ENCODE data around the gene SLC25A52. TPM values are rescaled to one million over a fixed set of nuclear protein-coding genes. Genes with fewer than 3 reads are reported as not detected.
"Not testable (repeated sequence)": the region's sequence is repeated elsewhere in the genome, so short reads cannot be mapped to it uniquely, and the experiment has no call there.

Gene SLC25A52
- total RNA-seq, 2 experiments from 2014 or later = not detected

GRCh38 chr18:31738460-31739407, 21.9 kb downstream of the SLC25A52 start:
- Mint-ChIP-seq H3K27me3 (ENCODE audit: low read depth) (no peaks in the 10 kb centered on the region), H3K4me3 (no peak overlapping the region), H3K36me3 (ENCODE audit: low read depth) (no peaks in the 10 kb centered on the region), H3K4me1 (ENCODE audit: low read depth) (no peaks in the 10 kb centered on the region), H3K9me3 (ENCODE audit: insufficient read depth) (no peaks in the 10 kb centered on the region), H3K27ac (no peak overlapping the region)
- POLR2A ChIA-PET = no interaction called here
- CTCF ChIA-PET = interaction anchor here (1.3 kb wide), 1 partner anchor 13 kb away, joined by 3 read pairs; no protein-coding TSS in a partner anchor
- no peak for DNase-seq
- ATAC-seq = no peak

GRCh38 chr18:31736630-31737029, 24.1 kb downstream of the SLC25A52 start:
- ChIA-PET CTCF (no interaction called here), POLR2A (no interaction called here)
- Mint-ChIP-seq H3K4me1 (ENCODE audit: low read depth) (no peaks in the 10 kb centered on the region), H3K36me3 (ENCODE audit: low read depth) (no peaks in the 10 kb centered on the region), H3K9me3 (ENCODE audit: insufficient read depth) (no peaks in the 10 kb centered on the region), H3K27me3 (ENCODE audit: low read depth) (no peaks in the 10 kb centered on the region), H3K27ac (no peak overlapping the region), H3K4me3 (no peak overlapping the region)
- DNase-seq (no peak), ATAC-seq (no peak)

- Mint-ChIP-seq H3K4me1 (ENCODE audit: low read depth) (no peaks in the 10 kb centered on the region), H3K9me3 (ENCODE audit: insufficient read depth) (no peaks in the 10 kb centered on the region), H3K36me3 (ENCODE audit: low read depth) (no peaks in the 10 kb centered on the region), H3K4me3 (no peak overlapping the region), H3K27ac (no peak overlapping the region), H3K27me3 (ENCODE audit: low read depth) (peaks cover 6% of the 10 kb centered on the region)
- DNase-seq (no peak), ATAC-seq (no peak)
- ChIA-PET CTCF (interaction anchor here (1.2 kb wide), 1 partner anchor 10 kb away, joined by 3 read pairs; no protein-coding TSS in a partner anchor), POLR2A (interaction anchor here (0.6 kb wide), 1 partner anchor 32 kb away, joined by 3 read pairs; no protein-coding TSS in a partner anchor)
Observed at GRCh38 chr18:31731628-31732027, 29.1 kb downstream of the SLC25A52 start.

- H3K4me1 Mint-ChIP-seq (ENCODE audit: low read depth); DNase-seq; H3K36me3 Mint-ChIP-seq (ENCODE audit: low read depth); H3K4me3 Mint-ChIP-seq; H3K27ac Mint-ChIP-seq; ATAC-seq; POLR2A ChIA-PET; H3K9me3 Mint-ChIP-seq (ENCODE audit: insufficient read depth): not testable (repeated sequence)
- H3K27me3 Mint-ChIP-seq (ENCODE audit: low read depth) = peaks cover 18% of the 10 kb centered on the region
- CTCF ChIA-PET = interaction anchor here (1.0 kb wide), 1 partner anchor 13 kb away, joined by 4 read pairs; no protein-coding TSS in a partner anchor
Observed at GRCh38 chr18:31729196-31729595, 31.5 kb downstream of the SLC25A52 start.

- peak; percentile 40 for ATAC-seq
- no peak for DNase-seq
- peaks cover 7% of the 10 kb centered on the region for H3K4me1 Mint-ChIP-seq (ENCODE audit: low read depth)
Observed at GRCh38 chr18:31723990-31724711, 36.5 kb downstream of the SLC25A52 start.

GRCh38 chr18:31723639-31723989, 37.1 kb downstream of the SLC25A52 start:
- Mint-ChIP-seq H3K9me3 (ENCODE audit: insufficient read depth) (no peaks in the 10 kb centered on the region), H3K4me1 (ENCODE audit: low read depth) (peaks cover 7% of the 10 kb centered on the region), H3K36me3 (ENCODE audit: low read depth) (no peaks in the 10 kb centered on the region), H3K27ac (no peak overlapping the region), H3K4me3 (no peak overlapping the region), H3K27me3 (ENCODE audit: low read depth) (peaks cover 27% of the 10 kb centered on the region)
- no peak for DNase-seq
- ATAC-seq = no peak
- ChIA-PET POLR2A (no interaction called here), CTCF (interaction anchor here (1.0 to 5.5 kb wide), 8 partner anchors 18 to 299 kb away, joined by 3 to 64 read pairs (median 5); no protein-coding TSS in a partner anchor)

More at GRCh38 chr18:31723990-31724711, 36.5 kb downstream of the SLC25A52 start:
- CTCF ChIA-PET = interaction anchor here (0.8 to 5.5 kb wide), 6 partner anchors 18 to 300 kb away, joined by 3 to 64 read pairs (median 5); no protein-coding TSS in a partner anchor
- H3K36me3 Mint-ChIP-seq (ENCODE audit: low read depth) = no peaks in the 10 kb centered on the region
- POLR2A ChIA-PET = no interaction called here
- no peak overlapping the region for H3K27ac Mint-ChIP-seq
- H3K9me3 Mint-ChIP-seq (ENCODE audit: insufficient read depth) = no peaks in the 10 kb centered on the region
- H3K27me3 Mint-ChIP-seq (ENCODE audit: low read depth) = peaks cover 27% of the 10 kb centered on the region
- peak overlapping the region; percentile 64 for H3K4me3 Mint-ChIP-seq

- no peaks in the 10 kb centered on the region for H3K9me3 Mint-ChIP-seq (ENCODE audit: insufficient read depth)
- H3K36me3 Mint-ChIP-seq (ENCODE audit: low read depth) = no peaks in the 10 kb centered on the region
- CTCF ChIA-PET = interaction anchor here (0.8 to 5.5 kb wide), 23 partner anchors 10 to 413 kb away, joined by 3 to 64 read pairs (median 4); no protein-coding TSS in a partner anchor
- peaks cover 26% of the 10 kb centered on the region for H3K27me3 Mint-ChIP-seq (ENCODE audit: low read depth)
- peak; percentile 91 for ATAC-seq
- peak; percentile 82 for DNase-seq
- no peak overlapping the region for H3K4me3 Mint-ChIP-seq
- POLR2A ChIA-PET = interaction anchor here (0.8 kb wide), 1 partner anchor 164 kb away, joined by 5 read pairs; no protein-coding TSS in a partner anchor
- H3K4me1 Mint-ChIP-seq (ENCODE audit: low read depth) = peaks cover 7% of the 10 kb centered on the region
- no peak overlapping the region for H3K27ac Mint-ChIP-seq
Observed at GRCh38 chr18:31722369-31722957, 38.2 kb downstream of the SLC25A52 start.

- ChIA-PET POLR2A (no interaction called here), CTCF (interaction anchor here (1.0 to 5.5 kb wide), 13 partner anchors 21 to 172 kb away, joined by 3 to 64 read pairs (median 4); no protein-coding TSS in a partner anchor)
- no peak for DNase-seq
- Mint-ChIP-seq H3K4me1 (ENCODE audit: low read depth) (peaks cover 7% of the 10 kb centered on the region), H3K36me3 (ENCODE audit: low read depth) (no peaks in the 10 kb centered on the region), H3K27me3 (ENCODE audit: low read depth) (peaks cover 22% of the 10 kb centered on the region), H3K27ac (no peak overlapping the region), H3K9me3 (ENCODE audit: insufficient read depth) (no peaks in the 10 kb centered on the region), H3K4me3 (no peak overlapping the region)
- ATAC-seq = no peak
Observed at GRCh38 chr18:31721601-31722000, 39.1 kb downstream of the SLC25A52 start.

GRCh38 chr18:31720867-31721266, 39.8 kb downstream of the SLC25A52 start:
- no peak for DNase-seq
- H3K9me3 Mint-ChIP-seq (ENCODE audit: insufficient read depth) = no peaks in the 10 kb centered on the region
- H3K27ac Mint-ChIP-seq = no peak overlapping the region
- ChIA-PET CTCF (no interaction called here), POLR2A (no interaction called here)
- H3K4me1 Mint-ChIP-seq (ENCODE audit: low read depth) = peaks cover 7% of the 10 kb centered on the region
- H3K4me3 Mint-ChIP-seq = no peak overlapping the region
- H3K36me3 Mint-ChIP-seq (ENCODE audit: low read depth) = no peaks in the 10 kb centered on the region
- no peak for ATAC-seq
- peaks cover 21% of the 10 kb centered on the region for H3K27me3 Mint-ChIP-seq (ENCODE audit: low read depth)

GRCh38 chr18:31719363-31720006, 41.2 kb downstream of the SLC25A52 start:
- H3K27ac Mint-ChIP-seq = no peak overlapping the region
- H3K4me1 Mint-ChIP-seq (ENCODE audit: low read depth) = peaks cover 5% of the 10 kb centered on the region
- ChIA-PET POLR2A (no interaction called here), CTCF (no interaction called here)
- DNase-seq = no peak
- no peak overlapping the region for H3K4me3 Mint-ChIP-seq
- no peaks in the 10 kb centered on the region for H3K36me3 Mint-ChIP-seq (ENCODE audit: low read depth)
- no peaks in the 10 kb centered on the region for H3K9me3 Mint-ChIP-seq (ENCODE audit: insufficient read depth)
- peaks cover 12% of the 10 kb centered on the region for H3K27me3 Mint-ChIP-seq (ENCODE audit: low read depth)
- ATAC-seq = no peak

GRCh38 chr18:31718386-31718785, 42.3 kb downstream of the SLC25A52 start:
- Mint-ChIP-seq H3K27me3 (ENCODE audit: low read depth) (peaks cover 4% of the 10 kb centered on the region), H3K36me3 (ENCODE audit: low read depth) (no peaks in the 10 kb centered on the region), H3K4me1 (ENCODE audit: low read depth) (no peaks in the 10 kb centered on the region), H3K4me3 (no peak overlapping the region), H3K9me3 (ENCODE audit: insufficient read depth) (no peaks in the 10 kb centered on the region), H3K27ac (no peak overlapping the region)
- POLR2A ChIA-PET = no interaction called here
- CTCF ChIA-PET = no interaction called here
- ATAC-seq (no peak), DNase-seq (no peak)
